Thyroid gland (tissue), 4 donors: ENCODE results near the gene HMCN2.

ENCODE experiments used
- POLR2A ChIP-seq, 2 donors: fragments of 450-650 bp; IDR thresholded peaks; one replicate each; pipeline ENCODE4 v1.6.1; 2017; ENCODE audit warnings: antibody characterized with exemption in 2 of 2, mild to moderate bottlenecking in 2 of 2, moderate library complexity in 1 of 2
- TF ChIP-seq, protein P1 (sequence below), 6 experiments: fragments of 200-600 bp in 3 of 6; fragments of 450-650 bp in 3 of 6; sonication (generic) in 3 of 6; IDR thresholded peaks; one replicate each; pipeline ENCODE4 v1.5.1; 2016 to 2019; ENCODE audit warnings: antibody characterized with exemption in 6 of 6, mild to moderate bottlenecking in 2 of 6, inconsistent platforms in 1 of 6, moderate library complexity in 1 of 6

DNA sequence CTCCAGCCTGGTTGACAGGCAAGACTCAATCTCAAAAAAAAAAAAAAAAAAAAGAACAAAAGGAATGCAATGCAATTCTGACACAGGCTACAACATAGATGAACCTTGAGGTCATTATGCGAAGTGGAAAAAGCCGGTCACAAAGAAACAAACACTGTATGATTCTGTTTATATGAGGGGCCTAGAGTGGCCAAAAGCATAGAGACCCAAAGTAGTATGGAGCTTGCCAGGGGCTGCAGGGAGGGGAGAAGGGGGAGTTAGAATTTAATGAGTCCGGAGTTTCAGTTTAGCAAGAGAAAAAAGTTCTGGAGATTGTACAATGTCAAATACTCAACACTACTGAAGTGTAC, 146.0 kb downstream of the HMCN2 start:
- TF ChIP-seq POLR2A (IDR thresholded peaks at IDR 0.05) = no peak
- TF ChIP-seq, protein P1, sequence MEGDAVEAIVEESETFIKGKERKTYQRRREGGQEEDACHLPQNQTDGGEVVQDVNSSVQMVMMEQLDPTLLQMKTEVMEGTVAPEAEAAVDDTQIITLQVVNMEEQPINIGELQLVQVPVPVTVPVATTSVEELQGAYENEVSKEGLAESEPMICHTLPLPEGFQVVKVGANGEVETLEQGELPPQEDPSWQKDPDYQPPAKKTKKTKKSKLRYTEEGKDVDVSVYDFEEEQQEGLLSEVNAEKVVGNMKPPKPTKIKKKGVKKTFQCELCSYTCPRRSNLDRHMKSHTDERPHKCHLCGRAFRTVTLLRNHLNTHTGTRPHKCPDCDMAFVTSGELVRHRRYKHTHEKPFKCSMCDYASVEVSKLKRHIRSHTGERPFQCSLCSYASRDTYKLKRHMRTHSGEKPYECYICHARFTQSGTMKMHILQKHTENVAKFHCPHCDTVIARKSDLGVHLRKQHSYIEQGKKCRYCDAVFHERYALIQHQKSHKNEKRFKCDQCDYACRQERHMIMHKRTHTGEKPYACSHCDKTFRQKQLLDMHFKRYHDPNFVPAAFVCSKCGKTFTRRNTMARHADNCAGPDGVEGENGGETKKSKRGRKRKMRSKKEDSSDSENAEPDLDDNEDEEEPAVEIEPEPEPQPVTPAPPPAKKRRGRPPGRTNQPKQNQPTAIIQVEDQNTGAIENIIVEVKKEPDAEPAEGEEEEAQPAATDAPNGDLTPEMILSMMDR (IDR thresholded peaks at IDR 0.05) = no peak
